Activated naive CD4-positive, alpha-beta T cell treated with Interleukin-2 at 50 U/mL for 16 hours (primary cell): Measurements from ENCODE around the gene MAP1S.
"Not testable (repeated sequence)": the region's sequence is repeated elsewhere in the genome, so short reads cannot be mapped to it uniquely, and the experiment has no call there.

Experiments
- DNase-seq: peaks from one replicate; pipeline ENCODE4 v3.0.0-alpha.2; 2020

The MAP1S gene

DNA sequence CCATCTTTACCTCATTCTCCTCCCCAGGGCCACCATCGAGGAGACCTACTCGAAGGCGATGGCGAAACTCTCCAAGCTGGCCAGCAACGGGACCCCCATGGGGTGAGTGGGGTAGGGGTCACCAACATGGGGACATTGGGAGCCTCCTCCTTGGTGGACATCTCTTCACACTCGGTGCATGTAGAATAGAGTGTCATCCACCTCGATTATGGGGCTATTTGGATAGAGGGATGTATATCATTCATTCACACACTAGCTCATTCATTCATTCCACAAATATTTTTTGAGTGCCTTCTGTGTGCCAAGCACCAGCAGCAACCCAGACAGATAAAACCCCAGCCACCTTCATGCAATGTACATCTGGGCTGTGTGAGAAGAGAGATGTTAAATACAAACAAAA lies 45.1 kb downstream of the MAP1S start:
- no peak for DNase-seq

DNA sequence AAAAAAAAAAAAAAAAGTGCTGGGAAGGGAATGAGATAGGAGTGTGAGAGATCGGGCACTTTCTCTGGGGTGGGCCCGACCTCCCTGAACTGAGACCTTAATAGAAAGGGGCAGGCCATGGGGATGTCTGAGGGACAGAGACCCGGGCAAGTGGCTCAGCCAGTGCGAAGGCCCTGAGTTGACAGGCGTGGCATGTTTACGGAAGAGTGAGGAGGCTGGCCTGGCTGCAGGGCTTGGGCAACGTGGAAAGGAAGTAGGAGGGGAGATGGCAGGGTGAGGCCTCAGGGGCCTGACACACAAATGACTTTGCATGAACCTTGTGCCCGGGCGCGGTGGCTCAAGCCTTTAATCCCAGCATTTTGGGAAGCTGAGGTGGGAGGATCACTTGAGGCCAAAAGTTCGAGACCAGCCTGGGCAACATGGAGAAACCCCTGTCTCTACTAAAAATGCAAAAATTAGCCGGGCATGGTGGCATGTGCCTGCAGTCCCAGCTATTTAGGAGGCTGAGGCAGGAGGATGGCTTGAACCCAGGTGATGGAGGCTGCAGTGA lies 45.9 kb downstream of the MAP1S start:
- DNase-seq: no peak

DNA sequence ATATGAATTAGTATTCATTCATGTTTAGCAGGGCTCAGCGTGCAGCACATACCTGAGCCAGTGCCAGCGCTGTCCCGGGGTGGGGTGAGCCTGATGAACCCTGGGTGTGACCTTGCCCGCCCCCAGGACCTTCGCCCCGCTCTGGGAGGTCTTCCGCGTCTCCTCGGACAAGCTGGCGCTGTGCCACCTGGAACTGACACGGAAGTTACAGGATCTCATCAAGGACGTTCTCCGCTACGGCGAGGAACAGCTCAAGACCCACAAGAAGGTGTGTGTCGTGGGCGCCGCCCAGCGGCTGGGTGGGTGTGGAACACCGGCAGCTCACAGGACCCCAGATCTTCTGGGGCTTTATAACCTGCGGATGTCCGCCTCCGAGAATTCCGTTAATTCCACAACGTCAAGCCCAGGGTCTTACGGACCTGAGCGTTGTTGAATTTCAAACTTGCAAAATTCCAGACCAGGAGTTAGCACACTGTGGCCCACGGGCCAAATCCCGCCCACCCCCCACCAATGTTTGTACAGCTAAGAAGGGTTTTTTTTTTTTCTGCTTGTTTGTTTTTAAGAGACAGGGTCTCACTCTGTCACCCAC lies 47.4 kb downstream of the MAP1S start:
- DNase-seq: no peak

DNA sequence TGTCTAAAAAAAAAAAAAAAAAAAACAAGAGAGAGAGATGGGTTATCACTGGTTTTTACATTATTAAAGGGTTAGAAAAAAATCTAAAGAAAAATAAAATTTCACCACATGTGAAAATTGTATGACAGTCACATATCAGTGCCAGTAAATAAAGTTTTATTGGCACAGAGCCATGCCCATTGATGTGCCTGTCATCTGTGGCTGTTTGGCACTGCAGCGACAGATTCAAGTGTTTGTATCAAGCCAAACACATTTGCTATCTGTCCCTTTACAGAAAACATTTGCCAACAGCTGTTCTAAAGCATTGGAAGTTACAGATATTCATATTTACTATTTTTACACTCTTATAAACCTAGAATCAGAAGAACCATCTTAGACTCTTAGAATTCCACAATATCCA lies 48.3 kb downstream of the MAP1S start:
- no peak for DNase-seq

DNA sequence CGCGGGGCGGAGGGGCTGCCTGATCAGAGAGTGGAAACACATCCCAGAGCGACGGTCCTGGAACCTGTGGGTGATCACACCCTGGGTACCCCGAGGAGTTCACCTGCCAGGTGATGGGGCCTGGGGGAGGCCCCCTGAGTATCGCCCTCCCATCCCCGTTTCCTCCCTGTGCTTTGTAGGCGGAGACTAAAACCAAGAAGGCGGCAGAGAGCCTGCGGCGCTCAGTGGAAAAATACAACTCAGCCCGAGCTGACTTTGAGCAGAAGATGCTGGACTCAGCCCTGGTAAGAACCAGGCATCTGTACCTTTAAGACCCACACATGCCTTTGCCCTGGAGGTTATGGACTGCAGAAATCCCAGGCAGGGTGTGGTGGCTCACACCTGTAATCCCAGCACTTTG lies 51.3 kb downstream of the MAP1S start:
- no peak for DNase-seq

DNA sequence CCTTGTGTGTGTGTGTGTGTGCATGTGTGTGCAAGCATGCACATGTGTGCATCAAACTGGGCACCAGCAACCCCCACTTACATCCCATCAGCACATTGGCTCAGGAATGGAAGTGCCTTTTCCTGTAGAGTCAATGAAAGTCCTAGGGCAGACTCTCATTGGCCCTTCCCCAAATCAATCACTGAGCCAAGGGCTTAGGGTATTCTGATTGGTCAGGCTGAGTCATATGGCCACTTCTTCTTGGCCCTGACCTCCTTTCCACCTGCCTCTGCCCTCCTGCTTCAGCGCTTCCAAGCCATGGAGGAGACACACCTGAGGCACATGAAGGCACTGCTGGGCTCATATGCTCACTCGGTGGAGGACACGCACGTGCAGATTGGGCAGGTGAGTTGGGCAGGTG lies 52.9 kb downstream of the MAP1S start:
- DNase-seq: no peak

DNA sequence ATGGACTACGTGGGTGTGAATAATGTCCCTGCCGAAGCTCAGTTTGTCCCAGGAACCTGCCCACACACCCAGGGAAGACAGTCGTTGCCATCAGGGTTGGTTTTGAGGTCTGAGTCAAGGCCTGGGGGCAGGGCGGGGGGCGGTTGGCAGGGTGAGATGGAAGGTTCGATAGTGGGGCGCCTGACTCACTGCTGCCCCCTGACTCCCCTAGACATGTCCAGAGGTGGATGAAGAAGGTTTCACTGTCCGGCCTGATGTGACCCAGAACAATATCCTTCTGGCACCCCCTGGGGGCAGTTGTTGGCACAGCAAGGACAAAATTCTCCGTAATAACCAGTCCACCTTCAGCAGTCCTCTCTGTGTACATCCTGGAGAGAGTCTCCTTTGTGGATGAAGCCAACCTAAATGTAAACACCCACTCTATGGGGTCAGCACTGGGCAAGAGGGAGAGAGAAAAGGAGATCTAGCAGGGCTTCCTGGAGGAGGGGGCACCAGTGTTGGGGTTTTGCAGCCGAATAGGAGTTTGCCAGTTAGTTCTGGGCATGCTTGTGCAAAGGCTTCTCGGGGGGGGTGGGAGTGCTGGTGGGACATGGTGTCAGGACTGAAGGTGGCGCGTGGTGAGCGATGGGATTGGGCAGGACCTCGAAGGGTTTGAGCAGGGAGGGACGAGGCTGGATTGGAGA lies 56.1 kb downstream of the MAP1S start:
- DNase-seq: peak; percentile 41

DNA sequence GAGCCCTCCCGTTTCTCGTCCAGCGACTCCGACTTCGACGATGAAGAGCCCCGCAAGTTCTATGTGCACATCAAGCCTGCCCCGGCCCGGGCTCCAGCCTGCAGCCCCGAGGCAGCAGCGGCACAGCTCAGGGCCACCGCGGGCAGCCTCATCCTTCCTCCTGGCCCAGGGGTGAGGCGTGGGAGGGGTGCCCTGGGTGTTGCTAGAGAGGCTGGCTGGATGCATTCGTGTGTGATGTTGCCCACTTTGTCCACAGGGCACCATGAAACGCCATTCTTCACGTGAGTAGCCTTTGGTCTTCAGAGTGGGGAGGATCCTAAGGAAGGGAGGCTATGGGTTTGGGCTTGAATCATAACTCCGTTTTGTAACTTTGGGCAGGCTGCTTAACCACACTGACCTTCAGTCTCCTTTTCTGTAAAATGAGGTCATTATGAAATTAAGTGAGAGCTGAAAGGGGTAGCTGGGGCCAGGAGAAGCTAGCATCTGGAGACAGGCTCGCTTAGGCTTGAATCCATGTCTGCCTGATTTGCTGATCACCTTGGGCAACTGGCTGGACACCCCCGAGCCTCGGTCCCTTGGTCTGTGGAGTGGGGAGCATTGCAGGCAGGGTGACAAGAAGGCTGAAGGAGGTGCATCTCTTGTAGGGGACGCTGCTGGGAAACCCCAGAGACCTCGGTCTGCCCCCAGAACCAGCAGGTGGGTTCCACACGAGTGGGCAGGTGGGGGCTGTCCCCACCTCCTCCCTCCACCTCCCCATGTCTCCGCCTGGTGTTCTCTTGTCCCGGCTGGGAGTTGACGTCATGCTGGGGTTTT lies 56.9 kb downstream of the MAP1S start:
- DNase-seq: no peak

DNA sequence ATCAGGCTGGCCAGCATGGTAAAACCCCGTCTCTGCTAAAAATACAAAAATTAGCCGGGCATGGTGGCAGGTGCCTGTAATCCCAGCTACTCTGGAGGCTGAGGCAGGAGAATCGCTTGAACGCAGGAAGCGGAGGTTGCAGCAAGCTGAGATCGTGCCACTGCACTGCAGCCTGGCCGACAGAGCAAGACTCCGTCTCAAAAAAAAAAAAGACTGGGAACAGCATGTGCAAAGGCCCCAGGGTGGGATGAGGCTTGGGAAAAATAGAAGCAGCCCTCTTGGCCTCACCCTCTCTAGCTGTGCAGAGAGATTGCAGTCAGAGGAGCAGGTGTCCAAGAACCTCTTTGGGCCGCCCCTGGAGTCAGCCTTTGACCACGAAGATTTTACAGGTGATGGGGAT lies 58.6 kb downstream of the MAP1S start:
- not testable (repeated sequence) for DNase-seq

DNA sequence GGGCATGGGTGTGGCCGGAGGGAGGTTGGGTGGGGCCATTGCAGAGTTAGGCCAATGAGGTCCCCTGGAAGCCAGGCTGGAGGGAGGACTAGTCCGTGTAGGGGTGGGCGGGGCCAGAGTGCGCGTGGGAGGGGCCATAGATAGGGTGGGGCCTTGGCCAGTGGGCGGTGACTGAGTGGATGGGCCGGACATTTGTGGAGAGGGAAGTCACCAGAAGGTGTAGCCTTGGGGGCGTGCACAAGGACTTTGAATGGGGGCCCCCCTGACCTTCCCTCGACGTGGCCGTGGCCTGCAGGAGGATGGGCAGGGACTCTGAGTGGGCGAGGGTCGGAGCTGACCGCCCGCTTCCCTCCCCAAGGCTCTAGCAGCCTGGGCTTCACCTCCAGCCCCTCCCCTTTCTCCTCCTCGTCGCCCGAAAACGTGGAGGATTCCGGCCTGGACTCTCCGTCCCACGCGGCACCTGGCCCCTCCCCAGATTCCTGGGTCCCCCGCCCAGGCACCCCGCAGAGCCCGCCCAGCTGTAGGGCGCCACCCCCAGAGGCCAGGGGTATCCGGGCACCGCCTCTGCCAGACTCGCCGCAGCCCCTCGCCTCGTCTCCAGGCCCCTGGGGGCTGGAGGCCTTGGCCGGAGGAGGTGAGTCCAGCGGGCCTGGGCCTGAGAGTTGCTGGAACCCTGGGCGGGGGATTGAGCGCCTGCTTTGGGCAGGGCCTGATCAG lies 59.1 kb downstream of the MAP1S start:
- peak; percentile 12 for DNase-seq

DNA sequence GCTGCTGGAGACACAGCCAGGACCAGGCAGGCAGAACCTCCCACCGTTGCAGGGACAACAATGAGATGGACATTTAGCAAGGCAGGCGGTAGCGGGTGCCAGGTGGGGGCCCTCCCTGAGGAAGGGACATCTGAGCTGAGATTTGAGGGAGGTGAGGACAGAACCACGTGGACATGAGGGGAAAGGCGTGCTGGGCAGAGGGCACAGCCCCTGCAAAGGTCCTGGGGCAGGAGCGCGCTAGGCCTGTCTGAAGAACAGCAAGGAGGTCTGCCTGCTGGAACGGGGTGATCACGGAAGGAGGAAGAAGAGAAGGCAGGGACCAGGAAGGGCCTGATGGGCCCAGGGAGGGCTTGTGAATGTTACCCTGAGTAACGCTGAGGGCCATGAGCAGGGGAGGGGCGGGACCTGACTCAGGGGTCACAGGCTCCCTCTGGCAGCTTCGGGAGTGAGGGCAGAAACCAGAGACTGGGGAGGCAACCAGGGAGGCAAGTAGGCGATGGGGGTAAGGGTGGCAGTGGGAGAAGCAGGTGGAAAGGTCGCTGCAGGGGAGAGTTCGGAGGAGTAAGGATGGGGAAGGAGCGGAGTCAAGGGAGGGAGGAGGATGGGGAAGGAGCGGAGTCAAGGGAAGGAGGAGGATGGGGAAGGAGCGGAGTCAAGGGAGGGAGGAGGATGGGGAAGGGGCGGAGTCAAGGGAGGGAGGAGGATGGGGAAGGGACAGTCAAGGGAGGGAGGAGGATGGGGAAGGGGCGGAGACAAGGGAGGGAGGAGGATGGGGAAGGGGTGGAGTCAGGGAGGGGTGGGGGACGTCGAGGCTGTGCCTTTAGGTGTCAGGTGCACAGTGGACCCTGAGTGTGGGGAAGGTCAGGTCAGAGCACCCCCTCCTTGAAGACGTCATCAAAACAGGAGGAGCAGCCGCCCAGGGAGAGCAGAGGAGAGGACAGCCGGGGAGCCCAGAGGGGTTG lies 60.0 kb downstream of the MAP1S start:
- DNase-seq: no peak

DNA sequence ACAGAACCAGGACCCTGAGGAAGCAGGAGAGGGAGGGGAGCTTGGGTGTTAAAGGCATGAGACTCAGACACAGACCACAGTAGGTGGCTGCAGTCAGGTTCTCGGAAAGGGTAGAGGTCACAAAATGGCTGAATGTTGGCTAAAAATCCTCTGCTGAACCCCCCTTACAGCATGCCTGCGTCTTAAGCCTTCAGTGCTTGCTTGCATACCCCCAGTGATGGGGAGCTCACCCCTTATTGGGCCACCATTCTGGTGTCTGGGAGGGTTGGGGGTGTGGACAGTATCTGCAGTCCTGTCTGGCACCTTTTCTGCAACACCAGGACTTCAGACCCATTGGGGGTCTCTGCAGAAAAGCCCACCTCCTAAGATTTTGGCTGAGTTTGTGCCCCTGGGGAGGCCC lies 61.5 kb downstream of the MAP1S start:
- no peak for DNase-seq

DNA sequence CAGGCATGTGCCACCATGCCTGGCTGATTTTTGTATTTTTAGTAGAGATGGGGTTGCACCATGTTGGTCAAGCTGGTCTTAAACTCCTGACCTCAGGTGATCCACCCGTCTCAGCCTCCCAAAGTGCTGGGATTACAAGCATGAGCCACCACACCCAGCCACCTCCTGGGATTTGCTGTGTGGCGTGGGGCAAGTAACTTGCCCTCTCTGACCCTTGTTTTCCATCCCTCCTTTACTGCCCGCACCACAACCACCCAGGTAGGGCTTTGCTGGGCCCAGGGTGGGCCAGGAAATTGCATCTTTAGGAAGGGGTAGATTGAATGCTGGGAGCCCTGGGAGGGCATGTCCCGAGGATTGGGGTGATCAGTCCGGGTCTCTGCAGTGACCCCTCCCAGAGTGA lies 64.4 kb downstream of the MAP1S start:
- not testable (repeated sequence) for DNase-seq
